ENCODE measurements around the gene EFCAB5.
"Not testable (repeated sequence)": the region's sequence is repeated elsewhere in the genome, so short reads cannot be mapped to it uniquely, and the experiment has no call there.

The EFCAB5 gene

DNA sequence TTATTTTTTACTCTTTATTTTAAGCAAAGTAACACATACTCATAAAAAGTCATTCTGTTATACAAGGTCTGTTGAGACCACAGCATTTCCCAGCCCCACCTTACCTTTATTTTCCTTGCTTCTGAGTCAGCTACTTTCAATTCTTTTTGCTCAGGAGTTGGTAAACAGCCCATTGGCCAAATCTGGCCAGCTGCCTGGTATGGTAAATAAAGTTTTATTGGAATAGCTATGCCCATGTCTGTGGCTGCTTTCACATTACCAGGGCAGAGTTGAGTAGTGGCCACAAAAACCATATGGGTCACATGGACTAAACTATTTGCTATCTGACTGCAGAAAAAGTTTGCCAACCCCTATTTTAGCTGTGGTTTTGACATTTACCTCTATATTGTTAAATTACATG, 171.8 kb downstream of the EFCAB5 start:
- intact Hi-C loops (cut with micrococcal nuclease), result no loop called here
- no peak overlapping the region for H3K4me3 Mint-ChIP-seq
- H3K27me3 Mint-ChIP-seq, result no peaks in the 10 kb centered on the region
- H3K9me3 Mint-ChIP-seq, result no peaks in the 10 kb centered on the region
- peaks cover under 1% of the 10 kb centered on the region for H3K4me1 Mint-ChIP-seq (ENCODE audit: low read depth)
- no peak overlapping the region for H3K27ac Mint-ChIP-seq
- H3K36me3 Mint-ChIP-seq (ENCODE audit: low read depth), result peaks cover 10% of the 10 kb centered on the region

DNA sequence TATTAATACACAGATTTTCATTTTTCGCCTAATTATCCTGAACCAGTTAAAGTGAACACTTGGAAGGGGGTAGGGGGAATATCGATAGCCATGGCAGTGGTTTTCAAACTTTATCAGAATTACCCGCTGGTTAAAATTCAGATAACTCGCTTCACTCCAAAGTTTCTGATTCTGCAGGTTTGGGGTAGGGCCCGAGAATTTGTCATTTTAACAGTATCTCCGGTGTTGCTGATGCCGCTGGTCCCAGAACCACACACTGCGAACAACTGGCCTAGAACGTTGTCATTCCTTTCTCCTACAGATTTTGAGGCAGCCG, 174.9 kb downstream of the EFCAB5 start:
- intact Hi-C loops (cut with micrococcal nuclease), result loop anchor here (2.0 kb wide), 1 partner anchor 262 kb away; the partner anchor contains the start of gene CPD
- no peaks in the 10 kb centered on the region for H3K27me3 Mint-ChIP-seq

GRCh38 chr17:30116661-30117551, 175.5 kb downstream of the EFCAB5 start, which contains the start of gene NSRP1:
Gene NSRP1, plus strand, starts transcription at chr17:30116816. Its CDS starts 28 bp downstream, at chr17:30116844.
- no peaks in the 10 kb centered on the region for H3K27me3 Mint-ChIP-seq
- H3K4me1 Mint-ChIP-seq (ENCODE audit: low read depth), result peaks cover 21% of the 10 kb centered on the region
- peaks cover 42% of the 10 kb centered on the region for H3K36me3 Mint-ChIP-seq (ENCODE audit: low read depth)
- H3K4me3 Mint-ChIP-seq, result peak within 1 kb of the TSS; percentile 83
- no peaks in the 10 kb centered on the region for H3K9me3 Mint-ChIP-seq
- intact Hi-C loops (cut with micrococcal nuclease), result loop anchor here (2.0 kb wide), 1 partner anchor 262 kb away; the partner anchor contains the start of gene CPD
- peak within 1 kb of the TSS; percentile 97 for H3K27ac Mint-ChIP-seq

More for the DNA sequence above, 174.9 kb downstream of the EFCAB5 start:
- H3K4me1 Mint-ChIP-seq (ENCODE audit: low read depth), result peaks cover 20% of the 10 kb centered on the region
- peak overlapping the region; percentile 97 for H3K27ac Mint-ChIP-seq
- no peaks in the 10 kb centered on the region for H3K9me3 Mint-ChIP-seq
- peak overlapping the region; percentile 83 for H3K4me3 Mint-ChIP-seq
- H3K36me3 Mint-ChIP-seq (ENCODE audit: low read depth), result peaks cover 36% of the 10 kb centered on the region

DNA sequence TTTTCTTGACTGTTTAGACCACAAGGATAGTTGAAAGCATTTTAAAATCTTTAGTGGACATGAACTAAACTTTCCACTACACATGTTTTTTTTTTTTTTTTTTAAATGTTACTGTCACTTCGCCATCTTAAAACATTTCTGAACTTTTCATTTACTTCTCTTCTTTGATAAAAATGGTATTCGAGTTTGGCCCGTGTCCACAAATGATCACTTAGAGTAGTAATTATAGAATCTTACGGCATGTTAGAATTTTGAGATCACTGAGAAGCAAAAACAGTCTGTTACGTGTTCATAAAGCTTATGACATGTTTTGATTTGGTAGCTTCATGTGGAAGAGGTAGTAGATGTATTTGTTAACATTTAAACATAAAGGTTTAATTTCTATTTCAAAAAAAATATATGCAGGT, 176.2 kb downstream of the EFCAB5 start:
- Mint-ChIP-seq H3K4me3 (peak overlapping the region; percentile 83), H3K4me1 (ENCODE audit: low read depth) (peaks cover 21% of the 10 kb centered on the region), H3K9me3 (no peaks in the 10 kb centered on the region), H3K27me3 (no peaks in the 10 kb centered on the region), H3K27ac (peak overlapping the region; percentile 97), H3K36me3 (ENCODE audit: low read depth) (peaks cover 48% of the 10 kb centered on the region)
- intact Hi-C loops (cut with micrococcal nuclease), result loop anchor here (2.0 kb wide), 1 partner anchor 261 kb away; the partner anchor contains the start of gene CPD

GRCh38 chr17:30118635-30119034, 177.2 kb downstream of the EFCAB5 start:
- Mint-ChIP-seq H3K4me1 (ENCODE audit: low read depth) (peaks cover 21% of the 10 kb centered on the region), H3K36me3 (ENCODE audit: low read depth) (peaks cover 54% of the 10 kb centered on the region)
- H3K27ac Mint-ChIP-seq; H3K4me3 Mint-ChIP-seq; H3K9me3 Mint-ChIP-seq; intact Hi-C loops (cut with micrococcal nuclease); H3K27me3 Mint-ChIP-seq: not testable (repeated sequence)

DNA sequence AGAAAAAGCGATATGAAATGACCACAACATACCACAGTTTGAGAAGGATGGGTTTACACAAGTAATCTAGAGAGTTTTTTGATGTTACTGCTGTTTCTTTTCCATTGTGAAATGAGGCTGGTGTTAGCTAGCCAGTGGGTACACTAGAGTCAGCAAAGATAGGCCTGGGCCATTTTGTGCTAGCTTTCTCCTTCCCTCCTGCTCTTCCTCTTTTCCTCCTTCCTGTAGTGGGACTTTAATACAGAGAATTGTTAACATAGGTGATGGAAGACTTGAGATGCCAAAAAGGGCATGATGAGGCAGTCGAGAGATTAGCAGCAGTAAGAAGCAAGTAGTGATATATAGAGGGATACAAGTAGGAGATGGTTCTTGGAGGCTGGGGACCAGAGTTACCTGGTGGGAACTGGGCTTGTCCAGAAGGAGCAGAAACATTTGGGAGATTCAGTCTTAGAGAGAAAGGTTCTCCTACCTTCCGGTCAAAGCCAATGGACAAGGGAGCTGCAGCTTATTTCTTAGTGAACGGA, 182.9 kb downstream of the EFCAB5 start:
- peaks cover 61% of the 10 kb centered on the region for H3K36me3 Mint-ChIP-seq (ENCODE audit: low read depth)
- H3K4me1 Mint-ChIP-seq (ENCODE audit: low read depth), result peaks cover 30% of the 10 kb centered on the region
- intact Hi-C loops (cut with micrococcal nuclease), result loop anchor here (5.0 kb wide), 1 partner anchor 113 kb away; the partner anchor contains the start of gene SLC6A4
- no peaks in the 10 kb centered on the region for H3K27me3 Mint-ChIP-seq
- H3K4me3 Mint-ChIP-seq, result no peak overlapping the region
- H3K9me3 Mint-ChIP-seq, result no peaks in the 10 kb centered on the region
- H3K27ac Mint-ChIP-seq, result peak overlapping the region; percentile 48

DNA sequence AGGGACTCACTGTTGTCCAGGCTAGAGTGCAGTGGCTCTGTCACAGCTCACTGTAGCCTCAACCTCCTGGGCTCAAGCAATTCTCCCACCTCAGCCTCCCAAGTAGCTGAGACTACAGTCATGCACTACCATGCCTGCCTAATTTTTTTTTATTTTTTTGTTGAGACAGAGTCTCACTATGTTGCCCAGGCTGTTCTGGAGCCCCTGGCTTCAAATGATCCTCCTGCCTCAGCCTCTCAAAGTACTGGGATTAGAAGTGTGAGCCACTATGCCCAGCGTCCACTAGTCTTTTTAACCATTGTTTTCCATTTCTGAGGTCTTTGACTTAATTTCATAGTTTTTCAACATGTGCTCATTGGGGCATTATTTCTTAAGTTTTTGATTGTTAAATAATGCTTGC, 188.7 kb downstream of the EFCAB5 start:
- Mint-ChIP-seq H3K27me3 (no peaks in the 10 kb centered on the region), H3K4me1 (ENCODE audit: low read depth) (peaks cover 7% of the 10 kb centered on the region), H3K9me3 (no peaks in the 10 kb centered on the region), H3K36me3 (ENCODE audit: low read depth) (peaks cover 74% of the 10 kb centered on the region), H3K4me3 (no peak overlapping the region), H3K27ac (no peak overlapping the region)
- intact Hi-C loops (cut with micrococcal nuclease), result loop anchor here (10.0 kb wide), 1 partner anchor 135 kb away; no protein-coding TSS in a partner anchor

GRCh38 chr17:30132615-30133014, 191.2 kb downstream of the EFCAB5 start:
- Mint-ChIP-seq H3K9me3 (no peaks in the 10 kb centered on the region), H3K4me3 (no peak overlapping the region), H3K36me3 (ENCODE audit: low read depth) (peaks cover 67% of the 10 kb centered on the region), H3K4me1 (ENCODE audit: low read depth) (no peaks in the 10 kb centered on the region), H3K27me3 (no peaks in the 10 kb centered on the region), H3K27ac (no peak overlapping the region)
- intact Hi-C loops (cut with micrococcal nuclease), result loop anchor here (10.0 kb wide), 1 partner anchor 132 kb away; no protein-coding TSS in a partner anchor

GRCh38 chr17:30133197-30133596, 191.8 kb downstream of the EFCAB5 start:
- no peaks in the 10 kb centered on the region for H3K9me3 Mint-ChIP-seq
- H3K36me3 Mint-ChIP-seq (ENCODE audit: low read depth), result peaks cover 63% of the 10 kb centered on the region
- no peak overlapping the region for H3K27ac Mint-ChIP-seq
- H3K4me3 Mint-ChIP-seq, result no peak overlapping the region
- H3K27me3 Mint-ChIP-seq, result no peaks in the 10 kb centered on the region
- intact Hi-C loops (cut with micrococcal nuclease), result loop anchor here (10.0 kb wide), 1 partner anchor 132 kb away; no protein-coding TSS in a partner anchor
- H3K4me1 Mint-ChIP-seq (ENCODE audit: low read depth), result no peaks in the 10 kb centered on the region

- Mint-ChIP-seq H3K4me3 (no peak overlapping the region), H3K27ac (no peak overlapping the region), H3K9me3 (no peaks in the 10 kb centered on the region), H3K4me1 (ENCODE audit: low read depth) (no peaks in the 10 kb centered on the region), H3K27me3 (no peaks in the 10 kb centered on the region), H3K36me3 (ENCODE audit: low read depth) (peaks cover 70% of the 10 kb centered on the region)
- intact Hi-C loops (cut with micrococcal nuclease), result loop anchor here (10.0 kb wide), 1 partner anchor 130 kb away; no protein-coding TSS in a partner anchor
These were observed 193.1 kb downstream of the EFCAB5 start for GRCh38 chr17:30134551-30134950.

DNA sequence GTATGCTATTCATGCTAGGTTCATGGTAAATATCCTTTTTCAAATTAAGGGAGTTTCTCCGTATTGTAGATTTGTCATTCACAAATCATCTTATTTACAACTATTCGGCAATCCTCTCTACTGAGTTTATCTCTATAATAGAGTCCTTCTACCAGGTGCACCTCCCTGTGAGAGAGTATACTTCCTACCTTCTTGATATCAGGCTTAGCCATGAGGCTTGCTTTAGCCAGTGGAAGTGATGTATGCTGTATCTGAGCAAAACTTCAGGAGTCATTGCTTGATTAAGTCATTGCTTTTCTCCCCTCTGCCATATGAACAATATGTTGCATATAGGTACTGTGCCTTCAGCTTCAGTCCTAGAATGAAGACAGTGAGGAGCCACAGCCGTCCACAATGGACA, 195.7 kb downstream of the EFCAB5 start:
- Mint-ChIP-seq H3K27me3 (no peaks in the 10 kb centered on the region), H3K4me3 (no peak overlapping the region), H3K36me3 (ENCODE audit: low read depth) (peaks cover 47% of the 10 kb centered on the region), H3K4me1 (ENCODE audit: low read depth) (no peaks in the 10 kb centered on the region), H3K9me3 (no peaks in the 10 kb centered on the region), H3K27ac (no peak overlapping the region)
- intact Hi-C loops (cut with micrococcal nuclease), result loop anchor here (10.0 kb wide), 1 partner anchor 128 kb away; no protein-coding TSS in a partner anchor

- H3K27me3 Mint-ChIP-seq; H3K27ac Mint-ChIP-seq; H3K4me1 Mint-ChIP-seq (ENCODE audit: low read depth); H3K9me3 Mint-ChIP-seq; intact Hi-C loops (cut with micrococcal nuclease); H3K4me3 Mint-ChIP-seq: not testable (repeated sequence)
- H3K36me3 Mint-ChIP-seq (ENCODE audit: low read depth), result peaks cover 49% of the 10 kb centered on the region
These were observed 206.4 kb downstream of the EFCAB5 start for GRCh38 chr17:30147860-30148259.

GRCh38 chr17:30148376-30148775, 206.9 kb downstream of the EFCAB5 start:
- no peaks in the 10 kb centered on the region for H3K27me3 Mint-ChIP-seq
- no peaks in the 10 kb centered on the region for H3K9me3 Mint-ChIP-seq
- H3K36me3 Mint-ChIP-seq (ENCODE audit: low read depth), result peaks cover 54% of the 10 kb centered on the region
- H3K27ac Mint-ChIP-seq, result no peak overlapping the region
- H3K4me3 Mint-ChIP-seq, result no peak overlapping the region
- no peaks in the 10 kb centered on the region for H3K4me1 Mint-ChIP-seq (ENCODE audit: low read depth)
- intact Hi-C loops (cut with micrococcal nuclease), result no loop called here

DNA sequence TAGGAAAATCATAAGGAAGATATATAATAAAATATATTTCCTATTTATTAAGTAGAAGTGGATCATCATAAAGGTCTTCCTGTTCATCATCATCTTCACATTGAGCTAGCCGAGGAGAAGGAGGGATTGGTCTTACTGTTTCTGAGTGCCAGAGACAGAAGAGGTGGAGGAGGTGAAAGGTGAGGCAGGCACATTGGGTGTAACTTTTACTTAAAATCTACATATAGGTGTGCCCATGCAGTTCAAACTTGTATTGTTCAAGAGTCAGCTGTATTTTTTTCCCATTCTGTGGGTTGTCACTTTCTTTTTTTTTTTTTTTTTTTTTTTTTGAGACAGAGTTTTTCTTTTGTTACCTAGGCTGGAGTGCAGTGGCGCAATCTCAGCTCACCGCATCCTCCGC, 210.0 kb downstream of the EFCAB5 start:
- Mint-ChIP-seq H3K36me3 (ENCODE audit: low read depth) (peaks cover 64% of the 10 kb centered on the region), H3K27me3 (no peaks in the 10 kb centered on the region), H3K9me3 (no peaks in the 10 kb centered on the region), H3K27ac (no peak overlapping the region), H3K4me1 (ENCODE audit: low read depth) (no peaks in the 10 kb centered on the region), H3K4me3 (no peak overlapping the region)
- intact Hi-C loops (cut with micrococcal nuclease), result no loop called here
